Tibial artery (tissue), 4 donors: ENCODE measurements around the gene TMEM208.
A peak's percentile ranks its signal among the peaks of the same experiment; 100 is the strongest.

ENCODE experiments used
- DNase-seq, 2 donors: peaks; one replicate each; pipeline ENCODE4 v3.0.0-alpha.2; 2019
- H3K27ac ChIP-seq, 2 donors: fragments of 200-600 bp; sonication (generic) in 1 of 2; 1 replicate in 1 of 2; 2 replicates in 1 of 2; pipeline ENCODE4 v1.5.1; 2018 to 2019; ENCODE audit warnings: mild to moderate bottlenecking in 1 of 2
- H3K27me3 ChIP-seq, 2 donors: fragments of 200-600 bp; sonication (generic) in 1 of 2; one replicate each; pipeline versions ENCODE4 v1.5.1 to v1.6.0; 2016 to 2019
- H3K36me3 ChIP-seq, 3 donors: fragments of 200-600 bp; sonication (generic) in 2 of 3; one replicate each; pipeline ENCODE4 v1.5.1; 2016 to 2019; ENCODE audit warnings: mild to moderate bottlenecking in 2 of 3
- H3K4me1 ChIP-seq, 4 donors: fragments of 200-600 bp; sonication (generic) in 2 of 4; 1 replicate in 3 of 4; 2 replicates in 1 of 4; pipeline ENCODE4 v1.5.1; 2016 to 2019
- H3K4me3 ChIP-seq, 2 donors: fragments of 200-600 bp; sonication (generic) in 1 of 2; 1 replicate in 1 of 2; 2 replicates in 1 of 2; pipeline ENCODE4 v1.5.1; 2018 to 2019; ENCODE audit warnings: mild to moderate bottlenecking in 2 of 2
- H3K9me3 ChIP-seq, 3 donors: fragments of 200-600 bp; sonication (generic) in 1 of 3; one replicate each; pipeline ENCODE4 v1.5.1; 2016 to 2019
- intact Hi-C: fragments of 100-400 bp; cut with DNase I; formaldehyde crosslinking; loops from one replicate; pipeline ENCODE4 v1.15.0; 2023; ENCODE audit warnings: low total_unique reads
- TF ChIP-seq, protein P1 (sequence below), 2 experiments: fragments of 200-600 bp in 1 of 2; fragments of 450-650 bp in 1 of 2; IDR thresholded peaks; one replicate each; pipeline ENCODE4 v1.5.1; 2017 to 2019; ENCODE audit warnings: antibody characterized with exemption in 2 of 2, mild to moderate bottlenecking in 1 of 2, moderate library complexity in 1 of 2

The TMEM208 gene

DNA sequence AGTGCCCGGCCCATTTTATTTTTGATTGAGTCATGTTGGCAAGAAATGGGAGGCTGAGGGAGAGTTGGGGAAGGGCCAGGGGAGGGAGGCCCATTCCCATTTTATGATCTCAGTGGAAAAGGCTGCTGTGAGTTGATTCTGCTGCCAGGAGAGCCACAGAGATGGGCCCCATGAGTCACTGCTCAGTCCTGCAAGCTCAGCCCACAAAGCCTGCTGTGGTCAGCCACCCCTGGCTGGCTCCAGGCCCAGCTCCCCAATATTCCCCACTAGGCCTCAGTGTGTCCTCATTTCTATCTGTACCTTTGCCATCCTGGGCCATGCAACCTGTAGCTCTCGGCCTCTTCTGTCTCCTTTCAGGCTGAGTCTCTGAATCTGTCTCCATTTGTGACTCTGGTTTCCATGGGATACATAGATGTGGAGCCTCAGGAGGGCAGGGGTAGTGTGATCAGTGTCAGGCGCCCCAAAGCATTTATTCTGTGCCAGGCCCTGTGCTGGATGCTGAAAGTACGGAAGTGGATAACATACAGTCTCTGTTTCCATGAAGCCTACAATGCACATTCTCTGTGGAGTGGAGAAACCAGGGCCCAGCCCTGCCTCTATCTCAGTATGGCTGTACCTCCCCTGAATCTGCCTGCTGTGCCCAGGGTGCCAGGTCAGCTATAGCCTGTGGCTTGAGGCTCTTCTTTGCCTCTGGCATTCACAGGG is 50.5 kb downstream of the TMEM208 start:
- intact Hi-C loops = no loop called here
- no peak overlapping the region for H3K4me3 ChIP-seq
- H3K4me1 ChIP-seq = peaks cover 0 to 36% (median 20%) of the 10 kb centered on the region in 4 donors
- no peaks in the 10 kb centered on the region for H3K27me3 ChIP-seq
- no peaks in the 10 kb centered on the region for H3K9me3 ChIP-seq
- H3K36me3 ChIP-seq = peaks cover 0 to 6% (median 0%) of the 10 kb centered on the region in 3 donors
- H3K27ac ChIP-seq = peak overlapping the region; percentile 60 to 68
- DNase-seq = peak; percentile 59 to 85
- TF ChIP-seq, protein P1, sequence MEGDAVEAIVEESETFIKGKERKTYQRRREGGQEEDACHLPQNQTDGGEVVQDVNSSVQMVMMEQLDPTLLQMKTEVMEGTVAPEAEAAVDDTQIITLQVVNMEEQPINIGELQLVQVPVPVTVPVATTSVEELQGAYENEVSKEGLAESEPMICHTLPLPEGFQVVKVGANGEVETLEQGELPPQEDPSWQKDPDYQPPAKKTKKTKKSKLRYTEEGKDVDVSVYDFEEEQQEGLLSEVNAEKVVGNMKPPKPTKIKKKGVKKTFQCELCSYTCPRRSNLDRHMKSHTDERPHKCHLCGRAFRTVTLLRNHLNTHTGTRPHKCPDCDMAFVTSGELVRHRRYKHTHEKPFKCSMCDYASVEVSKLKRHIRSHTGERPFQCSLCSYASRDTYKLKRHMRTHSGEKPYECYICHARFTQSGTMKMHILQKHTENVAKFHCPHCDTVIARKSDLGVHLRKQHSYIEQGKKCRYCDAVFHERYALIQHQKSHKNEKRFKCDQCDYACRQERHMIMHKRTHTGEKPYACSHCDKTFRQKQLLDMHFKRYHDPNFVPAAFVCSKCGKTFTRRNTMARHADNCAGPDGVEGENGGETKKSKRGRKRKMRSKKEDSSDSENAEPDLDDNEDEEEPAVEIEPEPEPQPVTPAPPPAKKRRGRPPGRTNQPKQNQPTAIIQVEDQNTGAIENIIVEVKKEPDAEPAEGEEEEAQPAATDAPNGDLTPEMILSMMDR (IDR thresholded peaks at IDR 0.05) = no peak

GRCh38 chr16:67277999-67278772 is 51.3 kb downstream of the TMEM208 start:
- H3K27ac ChIP-seq = peak overlapping the region; percentile 60 to 68
- TF ChIP-seq, protein P1 (IDR thresholded peaks at IDR 0.05) = no peak
- H3K4me1 ChIP-seq = peaks cover 0 to 36% (median 20%) of the 10 kb centered on the region in 4 donors
- H3K4me3 ChIP-seq = peak overlapping the region; percentile 52 to 54
- intact Hi-C loops = no loop called here
- peaks cover 0 to 9% (median 0%) of the 10 kb centered on the region in 3 donors for H3K36me3 ChIP-seq
- DNase-seq = peak in 1 of 2 donors; percentile 32
- H3K9me3 ChIP-seq = no peaks in the 10 kb centered on the region
- no peaks in the 10 kb centered on the region for H3K27me3 ChIP-seq
